Effector memory CD4-positive, alpha-beta T cell (primary cell): Measurements from ENCODE around the gene TMEM132D.

ENCODE experiments used
- DNase-seq, 3 donors: peaks; one replicate each; pipeline ENCODE4 v3.0.0-alpha.2; 2020
- H3K27ac ChIP-seq: 2 replicates; pipeline ENCODE4 v1.7.0; 2013; ENCODE audit warnings: mild to moderate bottlenecking, low read length, moderate library complexity; ENCODE audit not compliant: insufficient read depth, poor library complexity, severe bottlenecking
- H3K27me3 ChIP-seq: replicated peaks from 2 replicates; pipeline ENCODE4 v1.7.0; 2013; ENCODE audit warnings: mild to moderate bottlenecking, low read length; ENCODE audit not compliant: insufficient read depth, control insufficient read depth, poor library complexity, severe bottlenecking
- H3K36me3 ChIP-seq: 2 replicates; pipeline ENCODE4 v1.7.0; 2013; ENCODE audit warnings: mild to moderate bottlenecking, low read length, moderate library complexity; ENCODE audit not compliant: control insufficient read depth, insufficient read depth
- H3K4me1 ChIP-seq: 2 replicates; pipeline ENCODE4 v1.7.0; 2013; ENCODE audit warnings: low read length, mild to moderate bottlenecking; ENCODE audit not compliant: control insufficient read depth, insufficient read depth, poor library complexity, severe bottlenecking
- H3K4me3 ChIP-seq: 2 replicates; pipeline ENCODE4 v1.7.0; 2013; ENCODE audit warnings: low read length, low read depth, mild to moderate bottlenecking; ENCODE audit not compliant: insufficient read depth, poor library complexity, severe bottlenecking
- H3K9me3 ChIP-seq: 2 replicates; pipeline ENCODE4 v1.7.0; 2013; ENCODE audit warnings: mild to moderate bottlenecking, low read length, moderate library complexity; ENCODE audit not compliant: control insufficient read depth

Gene TMEM132D

GRCh38 chr12:129790331-129790730 is 113.5 kb downstream of the TMEM132D start:
- H3K9me3 ChIP-seq: no peaks in the 10 kb centered on the region
- H3K4me1 ChIP-seq: no peaks in the 10 kb centered on the region
- no peak overlapping the region for H3K27ac ChIP-seq
- H3K36me3 ChIP-seq: no peaks in the 10 kb centered on the region
- DNase-seq: no peak
- no peak overlapping the region for H3K4me3 ChIP-seq
- H3K27me3 ChIP-seq: no peaks in the 10 kb centered on the region

- H3K36me3 ChIP-seq: no peaks in the 10 kb centered on the region
- H3K27ac ChIP-seq: no peak overlapping the region
- H3K9me3 ChIP-seq: no peaks in the 10 kb centered on the region
- no peak overlapping the region for H3K4me3 ChIP-seq
- no peak for DNase-seq
- H3K27me3 ChIP-seq: no peaks in the 10 kb centered on the region
- no peaks in the 10 kb centered on the region for H3K4me1 ChIP-seq
Observed at GRCh38 chr12:129789921-129790320, 113.9 kb downstream of the TMEM132D start.

GRCh38 chr12:129788506-129789084 is 115.2 kb downstream of the TMEM132D start:
- H3K4me3 ChIP-seq: no peak overlapping the region
- no peaks in the 10 kb centered on the region for H3K27me3 ChIP-seq
- H3K4me1 ChIP-seq: no peaks in the 10 kb centered on the region
- no peaks in the 10 kb centered on the region for H3K36me3 ChIP-seq
- H3K9me3 ChIP-seq: no peaks in the 10 kb centered on the region
- H3K27ac ChIP-seq: no peak overlapping the region
- no peak for DNase-seq

- no peak for DNase-seq
- H3K4me1 ChIP-seq: no peaks in the 10 kb centered on the region
- H3K9me3 ChIP-seq: no peaks in the 10 kb centered on the region
- no peak overlapping the region for H3K4me3 ChIP-seq
- H3K27me3 ChIP-seq: no peaks in the 10 kb centered on the region
- no peaks in the 10 kb centered on the region for H3K36me3 ChIP-seq
- H3K27ac ChIP-seq: no peak overlapping the region
Observed at GRCh38 chr12:129779989-129780388, 123.8 kb downstream of the TMEM132D start.

- H3K36me3 ChIP-seq: no peaks in the 10 kb centered on the region
- no peak overlapping the region for H3K27ac ChIP-seq
- H3K9me3 ChIP-seq: no peaks in the 10 kb centered on the region
- H3K4me3 ChIP-seq: no peak overlapping the region
- no peaks in the 10 kb centered on the region for H3K27me3 ChIP-seq
- H3K4me1 ChIP-seq: no peaks in the 10 kb centered on the region
- DNase-seq: no peak
Observed at GRCh38 chr12:129779033-129779432, 124.8 kb downstream of the TMEM132D start.

- Histone ChIP-seq H3K27me3 (no peaks in the 10 kb centered on the region), H3K4me3 (no peak overlapping the region), H3K4me1 (no peaks in the 10 kb centered on the region), H3K36me3 (no peaks in the 10 kb centered on the region), H3K27ac (no peak overlapping the region), H3K9me3 (no peaks in the 10 kb centered on the region)
- no peak for DNase-seq
Observed at GRCh38 chr12:129776977-129777667, 126.7 kb downstream of the TMEM132D start.

- H3K36me3 ChIP-seq: no peaks in the 10 kb centered on the region
- H3K27ac ChIP-seq: no peak overlapping the region
- no peaks in the 10 kb centered on the region for H3K27me3 ChIP-seq
- DNase-seq: no peak
- no peaks in the 10 kb centered on the region for H3K4me1 ChIP-seq
- no peaks in the 10 kb centered on the region for H3K9me3 ChIP-seq
- no peak overlapping the region for H3K4me3 ChIP-seq
Observed at GRCh38 chr12:129772501-129773493, 131.0 kb downstream of the TMEM132D start.

GRCh38 chr12:129771238-129771637 is 132.6 kb downstream of the TMEM132D start:
- no peak overlapping the region for H3K27ac ChIP-seq
- no peaks in the 10 kb centered on the region for H3K27me3 ChIP-seq
- no peaks in the 10 kb centered on the region for H3K9me3 ChIP-seq
- H3K4me3 ChIP-seq: no peak overlapping the region
- H3K36me3 ChIP-seq: no peaks in the 10 kb centered on the region
- H3K4me1 ChIP-seq: no peaks in the 10 kb centered on the region
- DNase-seq: no peak

- H3K9me3 ChIP-seq: no peaks in the 10 kb centered on the region
- no peak for DNase-seq
- no peaks in the 10 kb centered on the region for H3K27me3 ChIP-seq
- no peak overlapping the region for H3K4me3 ChIP-seq
- no peak overlapping the region for H3K27ac ChIP-seq
- no peaks in the 10 kb centered on the region for H3K4me1 ChIP-seq
- H3K36me3 ChIP-seq: no peaks in the 10 kb centered on the region
Observed at GRCh38 chr12:129765719-129766118, 138.1 kb downstream of the TMEM132D start.

GRCh38 chr12:129762436-129762835 is 141.4 kb downstream of the TMEM132D start:
- Histone ChIP-seq H3K9me3 (no peaks in the 10 kb centered on the region), H3K27me3 (no peaks in the 10 kb centered on the region), H3K27ac (no peak overlapping the region), H3K36me3 (no peaks in the 10 kb centered on the region), H3K4me3 (no peak overlapping the region), H3K4me1 (no peaks in the 10 kb centered on the region)
- DNase-seq: no peak
